Panc1 (cell line): ENCODE measurements around the gene GBP7. TPM values are rescaled to one million over a fixed set of nuclear protein-coding genes. Genes with fewer than 3 reads are reported as not detected.

Experiments
- ATAC-seq: fragments of 200-7000 bp; cut with Tn5 transposase; 2 replicates; pipeline ENCODE4 v1.9.1; 2020; ENCODE audit warnings: mild to moderate bottlenecking, moderate library complexity
- BruUV-seq: library from RNA; stranded (reverse); fragments of 400-500 nt; replicated peaks from 2 replicates; lab custom pipeline; 2021; lab: Mats Ljungman, UMichigan
- CTCF ChIA-PET: fragments of 300-600 bp; sonication (Branson Sonifier 250); formaldehyde crosslinking; loops from one replicate; lab custom pipeline; 2022; ENCODE audit warnings: antibody characterized with exemption; lab: Charles Lee
- POLR2A ChIA-PET: fragments of 300-600 bp; sonication (Branson Sonifier 250); formaldehyde crosslinking; loops from one replicate; lab custom pipeline; 2022; ENCODE audit warnings: antibody characterized with exemption; lab: Charles Lee
- DNase-seq: peaks from one replicate; pipeline ENCODE4 v3.0.0-alpha.2; 2010; ENCODE audit warnings: low read depth, low spot score
- H3K27ac ChIP-seq: 2 replicates; pipeline ENCODE4 v1.5.1; 2011; ENCODE audit warnings: mild to moderate bottlenecking, low read length, inconsistent platforms
- H3K27me3 ChIP-seq: fragments of 200-500 bp; sonication (Bioruptor generic); 2 replicates; pipeline ENCODE4 v1.6.0; 2014; ENCODE audit warnings: low read length, inconsistent platforms; ENCODE audit not compliant: control insufficient read depth, insufficient read depth
- H3K36me3 ChIP-seq: fragments of 200-500 bp; sonication (Bioruptor generic); 2 replicates; pipeline ENCODE4 v1.5.1; 2014; ENCODE audit warnings: inconsistent platforms, mild to moderate bottlenecking, low read length, moderate library complexity; ENCODE audit not compliant: control insufficient read depth, insufficient read depth
- H3K4me1 ChIP-seq: 2 replicates; pipeline ENCODE4 v1.5.1; 2011; ENCODE audit warnings: inconsistent platforms, mild to moderate bottlenecking, low read length, moderate library complexity; ENCODE audit not compliant: control insufficient read depth, insufficient read depth
- H3K4me3 ChIP-seq, 2 experiments: 2 replicates each; pipeline ENCODE4 v1.5.1; 2011 to 2012; ENCODE audit warnings: low read depth in 2 of 2, low read length in 2 of 2, mild to moderate bottlenecking in 2 of 2, inconsistent platforms in 1 of 2, moderate library complexity in 1 of 2
- H3K9me3 ChIP-seq: fragments of 200-500 bp; sonication (Bioruptor generic); 2 replicates; pipeline ENCODE4 v1.5.1; 2014; ENCODE audit warnings: low read depth, mild to moderate bottlenecking, inconsistent platforms, low read length, moderate library complexity; ENCODE audit not compliant: control insufficient read depth, insufficient read depth
- POLR2AphosphoS5 ChIP-seq: IDR thresholded peaks from 2 replicates; pipeline ENCODE4 v1.6.1; 2012; ENCODE audit warnings: mild to moderate bottlenecking, low read depth, low read length, moderate library complexity
- SIN3A ChIP-seq: IDR thresholded peaks from 2 replicates; pipeline ENCODE4 v1.6.1; 2012; ENCODE audit warnings: low read depth, mild to moderate bottlenecking, low read length, moderate library complexity, borderline replicate concordance; ENCODE audit not compliant: insufficient read depth
- TCF7L2 ChIP-seq: IDR thresholded peaks from 2 replicates; pipeline ENCODE4 v1.6.1; 2011; ENCODE audit warnings: mild to moderate bottlenecking, low read depth, low read length, inconsistent platforms
- in situ Hi-C: cut with HindIII; loops from 2 replicates; pipeline ENCODE4 v1.10.0; 2016; ENCODE audit warnings: low sequenced_read_pairs, low pct_unique_long_range_greater_than_20kb
- intact Hi-C: fragments of 100-400 bp; cut with micrococcal nuclease; formaldehyde crosslinking; loops from one replicate; pipeline ENCODE4 v1.10.0; 2022; ENCODE audit not compliant: unreplicated experiment
- total RNA-seq: library from RNA; stranded (reverse); gene quantifications from one replicate; pipeline ENCODE4 v1.2.1, GENCODE V29; 2021; ENCODE audit not compliant: unreplicated experiment
- TF ChIP-seq, protein P1 (sequence below): fragments of 450-650 bp; IDR thresholded peaks from 2 replicates; pipeline ENCODE4 v1.5.1; 2017; ENCODE audit warnings: mild to moderate bottlenecking
- TF ChIP-seq, protein P2 (sequence below), 2 experiments: IDR thresholded peaks; 2 replicates each; pipeline ENCODE4 v1.6.1; 2011 to 2012; ENCODE audit warnings: low read depth in 2 of 2, control low read depth in 1 of 2, low read length in 1 of 2, mild to moderate bottlenecking in 1 of 2, moderate library complexity in 1 of 2; ENCODE audit not compliant: insufficient read depth in 1 of 2

GBP7 gene
- total RNA-seq, 1 experiment from 2014 or later = not detected

DNA sequence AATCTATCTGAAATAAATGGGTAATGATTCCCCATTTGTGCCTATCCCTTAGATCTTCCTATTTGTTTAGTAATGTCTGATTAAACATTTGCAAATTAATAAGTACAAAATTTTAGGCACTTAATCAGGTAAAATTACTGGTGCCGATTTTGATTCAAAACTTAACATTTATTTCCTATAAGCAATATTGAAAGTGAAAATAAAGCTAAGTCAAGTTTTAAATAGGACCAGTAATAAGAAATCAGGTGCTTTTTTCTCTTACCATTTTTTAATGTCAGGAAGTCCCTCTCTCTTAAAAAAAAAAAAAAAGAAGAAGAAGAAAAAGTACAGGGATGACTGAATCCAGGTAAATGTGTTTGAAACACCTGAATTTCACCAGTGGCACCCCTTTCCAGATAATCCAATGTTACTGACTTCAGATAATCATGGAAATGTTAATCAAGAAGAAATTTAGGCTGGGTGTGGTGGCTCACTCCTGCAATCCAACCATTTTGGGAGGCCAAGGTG, 23.8 kb upstream of the GBP7 start:
- Histone ChIP-seq H3K27me3 (peaks cover 8% of the 10 kb centered on the region), H3K9me3 (no peaks in the 10 kb centered on the region), H3K27ac (no peak overlapping the region), H3K36me3 (no peaks in the 10 kb centered on the region), H3K4me3 (no peak overlapping the region), H3K4me1 (peaks cover 11% of the 10 kb centered on the region; the same call in 1 of the 2 replicates)
- in situ Hi-C loops (no loop called here), intact Hi-C loops (no loop called here)
- BruUV-seq = no TSS peak
- ChIA-PET POLR2A (interaction anchor here (0.6 kb wide), 1 partner anchor 9 kb away, joined by 3 read pairs; no protein-coding TSS in a partner anchor), CTCF (no interaction called here)
- ATAC-seq (no peak), DNase-seq (no peak)
- TF ChIP-seq, protein P1, sequence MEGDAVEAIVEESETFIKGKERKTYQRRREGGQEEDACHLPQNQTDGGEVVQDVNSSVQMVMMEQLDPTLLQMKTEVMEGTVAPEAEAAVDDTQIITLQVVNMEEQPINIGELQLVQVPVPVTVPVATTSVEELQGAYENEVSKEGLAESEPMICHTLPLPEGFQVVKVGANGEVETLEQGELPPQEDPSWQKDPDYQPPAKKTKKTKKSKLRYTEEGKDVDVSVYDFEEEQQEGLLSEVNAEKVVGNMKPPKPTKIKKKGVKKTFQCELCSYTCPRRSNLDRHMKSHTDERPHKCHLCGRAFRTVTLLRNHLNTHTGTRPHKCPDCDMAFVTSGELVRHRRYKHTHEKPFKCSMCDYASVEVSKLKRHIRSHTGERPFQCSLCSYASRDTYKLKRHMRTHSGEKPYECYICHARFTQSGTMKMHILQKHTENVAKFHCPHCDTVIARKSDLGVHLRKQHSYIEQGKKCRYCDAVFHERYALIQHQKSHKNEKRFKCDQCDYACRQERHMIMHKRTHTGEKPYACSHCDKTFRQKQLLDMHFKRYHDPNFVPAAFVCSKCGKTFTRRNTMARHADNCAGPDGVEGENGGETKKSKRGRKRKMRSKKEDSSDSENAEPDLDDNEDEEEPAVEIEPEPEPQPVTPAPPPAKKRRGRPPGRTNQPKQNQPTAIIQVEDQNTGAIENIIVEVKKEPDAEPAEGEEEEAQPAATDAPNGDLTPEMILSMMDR = no peak
- TF ChIP-seq, protein P2, sequence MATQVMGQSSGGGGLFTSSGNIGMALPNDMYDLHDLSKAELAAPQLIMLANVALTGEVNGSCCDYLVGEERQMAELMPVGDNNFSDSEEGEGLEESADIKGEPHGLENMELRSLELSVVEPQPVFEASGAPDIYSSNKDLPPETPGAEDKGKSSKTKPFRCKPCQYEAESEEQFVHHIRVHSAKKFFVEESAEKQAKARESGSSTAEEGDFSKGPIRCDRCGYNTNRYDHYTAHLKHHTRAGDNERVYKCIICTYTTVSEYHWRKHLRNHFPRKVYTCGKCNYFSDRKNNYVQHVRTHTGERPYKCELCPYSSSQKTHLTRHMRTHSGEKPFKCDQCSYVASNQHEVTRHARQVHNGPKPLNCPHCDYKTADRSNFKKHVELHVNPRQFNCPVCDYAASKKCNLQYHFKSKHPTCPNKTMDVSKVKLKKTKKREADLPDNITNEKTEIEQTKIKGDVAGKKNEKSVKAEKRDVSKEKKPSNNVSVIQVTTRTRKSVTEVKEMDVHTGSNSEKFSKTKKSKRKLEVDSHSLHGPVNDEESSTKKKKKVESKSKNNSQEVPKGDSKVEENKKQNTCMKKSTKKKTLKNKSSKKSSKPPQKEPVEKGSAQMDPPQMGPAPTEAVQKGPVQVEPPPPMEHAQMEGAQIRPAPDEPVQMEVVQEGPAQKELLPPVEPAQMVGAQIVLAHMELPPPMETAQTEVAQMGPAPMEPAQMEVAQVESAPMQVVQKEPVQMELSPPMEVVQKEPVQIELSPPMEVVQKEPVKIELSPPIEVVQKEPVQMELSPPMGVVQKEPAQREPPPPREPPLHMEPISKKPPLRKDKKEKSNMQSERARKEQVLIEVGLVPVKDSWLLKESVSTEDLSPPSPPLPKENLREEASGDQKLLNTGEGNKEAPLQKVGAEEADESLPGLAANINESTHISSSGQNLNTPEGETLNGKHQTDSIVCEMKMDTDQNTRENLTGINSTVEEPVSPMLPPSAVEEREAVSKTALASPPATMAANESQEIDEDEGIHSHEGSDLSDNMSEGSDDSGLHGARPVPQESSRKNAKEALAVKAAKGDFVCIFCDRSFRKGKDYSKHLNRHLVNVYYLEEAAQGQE (IDR thresholded peaks at IDR 0.05; ENCODE audit: insufficient read depth in 1 of 2, low read depth in 2 of 2, low read length in 1 of 2) = no peak
- TF ChIP-seq POLR2AphosphoS5 (no peak), TCF7L2 (no peak), SIN3A (no peak)

DNA sequence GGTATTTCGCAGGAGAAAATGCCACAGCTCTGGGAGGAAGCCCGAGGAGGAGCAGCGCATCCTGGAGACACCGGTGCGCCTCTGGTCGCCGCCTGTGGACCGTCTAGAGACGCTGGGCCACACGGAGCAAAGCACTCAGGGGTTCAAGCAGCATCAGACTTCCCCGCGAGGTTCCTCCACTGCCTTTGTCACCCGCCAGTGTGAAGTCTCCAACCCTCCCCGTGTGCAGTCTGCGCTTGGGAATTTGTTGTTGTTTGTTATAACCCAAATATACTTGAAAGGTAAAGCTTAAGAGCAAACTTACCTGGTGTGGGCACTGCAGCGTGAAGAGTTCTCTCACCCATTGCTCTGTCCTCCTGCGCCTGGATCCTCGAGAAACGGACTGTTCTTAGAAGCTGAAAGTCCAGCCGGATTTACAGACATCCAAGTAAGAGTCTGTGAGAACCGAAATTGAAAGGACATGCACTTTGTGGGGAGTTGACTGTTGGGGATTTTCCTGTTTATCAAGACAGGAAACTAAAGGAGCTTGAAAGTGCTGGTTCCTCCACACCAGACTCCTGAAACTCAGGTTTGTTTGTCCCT, 22.8 kb upstream of the GBP7 start, which contains the start of gene GBP4:
Gene GBP4 (minus strand): TSS at position 452 of the 582 bp plus-strand sequence. CDS start 108 bp downstream, at position 344.
- no peak for DNase-seq
- TF ChIP-seq, protein P2 (IDR thresholded peaks at IDR 0.05; ENCODE audit: insufficient read depth in 1 of 2, low read depth in 2 of 2, low read length in 1 of 2) = no peak
- TF ChIP-seq SIN3A (no peak), POLR2AphosphoS5 (no peak), TCF7L2 (no peak)
- TF ChIP-seq, protein P1 = no peak
- peak within 1 kb of the TSS; percentile 20; the same call in 1 of the 2 replicates for H3K27ac ChIP-seq
- intact Hi-C loops = no loop called here
- H3K4me3 ChIP-seq = peak within 1 kb of the TSS; percentile 38 to 63
- in situ Hi-C loops = no loop called here
- peaks cover 8% of the 10 kb centered on the region for H3K27me3 ChIP-seq
- no peaks in the 10 kb centered on the region for H3K36me3 ChIP-seq
- peak; percentile 80 for ATAC-seq
- CTCF ChIA-PET = no interaction called here
- no TSS peak for BruUV-seq
- H3K4me1 ChIP-seq = peaks cover 11% of the 10 kb centered on the region; the same call in 1 of the 2 replicates
- POLR2A ChIA-PET = no interaction called here
- no peaks in the 10 kb centered on the region for H3K9me3 ChIP-seq
